GM18511 (cell line): ENCODE measurements around the gene ARHGAP26.
"Not testable (repeated sequence)": the region's sequence is repeated elsewhere in the genome, so short reads cannot be mapped to it uniquely, and the experiment has no call there.

ENCODE experiments used
- ATAC-seq: cut with Tn5 transposase; IDR thresholded peaks from one replicate; pipeline ENCODE4 v1.9.1; 2021; ENCODE audit warnings: mild to moderate bottlenecking, moderate library complexity; ENCODE audit not compliant: unreplicated experiment

ARHGAP26 gene

GRCh38 chr5:142977363-142978051 lies 207.3 kb downstream of the ARHGAP26 start:
- ATAC-seq: peak; percentile 91

GRCh38 chr5:142978252-142978651 lies 208.1 kb downstream of the ARHGAP26 start:
- peak; percentile 18 for ATAC-seq

GRCh38 chr5:142978726-142979125 lies 208.5 kb downstream of the ARHGAP26 start:
- ATAC-seq: no peak

- ATAC-seq: no peak
These were observed 209.5 kb downstream of the ARHGAP26 start for GRCh38 chr5:142979636-142980035.

- no peak for ATAC-seq
These were observed 211.3 kb downstream of the ARHGAP26 start for GRCh38 chr5:142981475-142981874.

GRCh38 chr5:142981886-142982820 lies 212.0 kb downstream of the ARHGAP26 start:
- ATAC-seq: no peak

- no peak for ATAC-seq
These were observed 212.6 kb downstream of the ARHGAP26 start for GRCh38 chr5:142982821-142983200.

- ATAC-seq: no peak
These were observed 213.8 kb downstream of the ARHGAP26 start for GRCh38 chr5:142984011-142984410.

- ATAC-seq: no peak
These were observed 214.3 kb downstream of the ARHGAP26 start for GRCh38 chr5:142984525-142984924.

- not testable (repeated sequence) for ATAC-seq
These were observed 219.1 kb downstream of the ARHGAP26 start for GRCh38 chr5:142989270-142989669.

GRCh38 chr5:142990073-142990472 lies 219.9 kb downstream of the ARHGAP26 start:
- ATAC-seq: not testable (repeated sequence)

- ATAC-seq: no peak
These were observed 224.0 kb downstream of the ARHGAP26 start for GRCh38 chr5:142994218-142994617.

GRCh38 chr5:142995621-142996020 lies 225.4 kb downstream of the ARHGAP26 start:
- ATAC-seq: not testable (repeated sequence)

- ATAC-seq: no peak
These were observed 227.4 kb downstream of the ARHGAP26 start for GRCh38 chr5:142997591-142997990.

GRCh38 chr5:142998316-142999020 lies 228.3 kb downstream of the ARHGAP26 start:
- ATAC-seq: peak; percentile 37

GRCh38 chr5:143000551-143000950 lies 230.4 kb downstream of the ARHGAP26 start:
- not testable (repeated sequence) for ATAC-seq

GRCh38 chr5:143001764-143002351 lies 231.7 kb downstream of the ARHGAP26 start:
- ATAC-seq: peak; percentile 2

- peak; percentile 77 for ATAC-seq
These were observed 232.5 kb downstream of the ARHGAP26 start for GRCh38 chr5:143002459-143003327.

- ATAC-seq: no peak
These were observed 233.1 kb downstream of the ARHGAP26 start for GRCh38 chr5:143003328-143003636.
